ENCODE results near the gene ERFE. TPM values are rescaled to one million over a fixed set of nuclear protein-coding genes. Genes with fewer than 3 reads are reported as not detected.

Gene ERFE
- polyA plus RNA-seq, 1 of the 3 experiments (the other 2 are of a cell fraction) = 1.3 TPM

DNA sequence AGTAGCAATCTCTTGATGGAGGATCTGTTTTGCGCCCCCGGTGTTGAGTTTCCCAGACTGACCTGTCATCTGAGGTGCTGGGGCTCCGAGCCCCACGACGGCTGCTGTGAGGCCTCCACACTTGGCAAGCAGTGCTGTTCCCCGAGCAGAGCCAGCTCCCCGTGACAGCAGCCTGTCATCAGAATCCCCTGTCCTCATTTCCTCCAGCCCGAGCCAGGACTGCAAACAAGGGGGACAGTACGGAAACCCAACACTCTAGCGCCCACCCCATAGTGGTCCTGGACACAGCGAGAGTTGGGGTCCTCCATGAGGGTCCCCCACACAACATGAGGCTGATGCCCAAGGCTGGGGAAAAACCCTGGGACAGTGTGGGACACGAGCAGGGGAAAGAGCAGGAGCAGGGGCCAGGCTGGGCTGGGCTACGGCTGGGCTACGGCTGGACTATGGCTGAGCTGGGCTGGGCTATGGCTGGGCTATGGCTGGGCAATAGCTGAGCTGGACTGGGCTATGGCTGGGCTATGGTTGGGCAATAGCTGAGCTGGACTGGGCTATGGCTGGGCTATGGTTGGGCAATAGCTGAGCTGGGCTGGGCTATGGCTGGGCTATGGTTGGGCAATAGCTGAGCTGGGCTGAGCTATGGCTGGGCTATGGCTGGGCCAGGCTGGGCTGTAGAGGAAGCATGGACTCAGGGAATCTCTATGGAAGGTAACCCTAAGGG is 21.8 kb upstream of the ERFE start (continued):
- no peak for TF ChIP-seq FOSL2 (IDR thresholded peaks at IDR 0.05; ENCODE audit: borderline replicate concordance, low read depth)
- TF ChIP-seq, protein P1, sequence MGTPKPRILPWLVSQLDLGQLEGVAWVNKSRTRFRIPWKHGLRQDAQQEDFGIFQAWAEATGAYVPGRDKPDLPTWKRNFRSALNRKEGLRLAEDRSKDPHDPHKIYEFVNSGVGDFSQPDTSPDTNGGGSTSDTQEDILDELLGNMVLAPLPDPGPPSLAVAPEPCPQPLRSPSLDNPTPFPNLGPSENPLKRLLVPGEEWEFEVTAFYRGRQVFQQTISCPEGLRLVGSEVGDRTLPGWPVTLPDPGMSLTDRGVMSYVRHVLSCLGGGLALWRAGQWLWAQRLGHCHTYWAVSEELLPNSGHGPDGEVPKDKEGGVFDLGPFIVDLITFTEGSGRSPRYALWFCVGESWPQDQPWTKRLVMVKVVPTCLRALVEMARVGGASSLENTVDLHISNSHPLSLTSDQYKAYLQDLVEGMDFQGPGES (IDR thresholded peaks at IDR 0.05; ENCODE audit: low read depth, low read length) = no peak

DNA sequence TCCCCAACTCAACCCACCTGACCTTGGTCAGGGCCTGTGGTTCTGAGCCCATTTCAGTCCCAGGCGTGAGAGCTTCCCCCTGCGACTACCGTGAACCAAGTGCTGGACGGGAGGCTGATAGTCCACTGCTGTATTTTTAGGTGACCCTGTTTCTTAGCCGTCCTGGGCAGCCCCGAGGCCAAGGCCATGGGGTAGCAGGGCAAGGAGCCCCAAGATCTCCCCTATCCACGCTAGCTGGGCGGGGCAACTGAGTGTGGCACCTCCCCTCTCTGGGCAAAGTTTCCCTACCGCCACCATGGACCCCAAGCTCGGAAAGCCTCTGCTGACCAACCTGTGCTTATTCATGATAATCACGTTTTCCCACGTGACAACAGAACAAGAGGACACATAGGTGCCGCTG is 20.9 kb upstream of the ERFE start:
- no peaks in the 10 kb centered on the region for H3K9me2 ChIP-seq
- ChIA-PET POLR2A (no interaction called here), CTCF (interaction anchor here (0.6 to 1.4 kb wide), 3 partner anchors 10 to 847 kb away, joined by 3 read pairs; no protein-coding TSS in a partner anchor)
- no peak overlapping the region for H3K27ac ChIP-seq (ENCODE audit: low read depth in 2 of 2, low read length in 1 of 2)
- 91% methylated on average over 13 of the region's 13 CpGs for WGBS (ENCODE audit: low lambda C conversion rate)
- no peak overlapping the region for H3K4me2 ChIP-seq
- peaks cover 0 to 5% of the 10 kb centered on the region in 2 experiments; a peak in 1 of 4 replicates for H3K4me1 ChIP-seq (ENCODE audit: control insufficient read depth in 1 of 2, insufficient read depth in 2 of 2, low read depth in 1 of 2, low read length in 1 of 2)
- DNase-seq = no peak
- H3K9me3 ChIP-seq = no peaks in the 10 kb centered on the region
- no peaks in the 10 kb centered on the region for H3K36me3 ChIP-seq (replicated peaks in 1 of 2; ENCODE audit: control insufficient read depth in 1 of 2, insufficient read depth in 2 of 2, low read length in 1 of 2)
- TF ChIP-seq, protein P2, sequence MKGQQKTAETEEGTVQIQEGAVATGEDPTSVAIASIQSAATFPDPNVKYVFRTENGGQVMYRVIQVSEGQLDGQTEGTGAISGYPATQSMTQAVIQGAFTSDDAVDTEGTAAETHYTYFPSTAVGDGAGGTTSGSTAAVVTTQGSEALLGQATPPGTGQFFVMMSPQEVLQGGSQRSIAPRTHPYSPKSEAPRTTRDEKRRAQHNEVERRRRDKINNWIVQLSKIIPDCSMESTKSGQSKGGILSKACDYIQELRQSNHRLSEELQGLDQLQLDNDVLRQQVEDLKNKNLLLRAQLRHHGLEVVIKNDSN (IDR thresholded peaks at IDR 0.05; ENCODE audit: borderline replicate concordance, low read depth) = no peak
- TF ChIP-seq CHD2 (IDR thresholded peaks at IDR 0.05; ENCODE audit: low read length, partially characterized antibody) = no peak
- no peak for TF ChIP-seq NRF1 (IDR thresholded peaks at IDR 0.05; ENCODE audit: low read depth, low read length)
- no peak overlapping the region for H3K9ac ChIP-seq
- no peak overlapping the region for H2AFZ ChIP-seq (ENCODE audit: low read depth)
- no peaks in the 10 kb centered on the region for H3F3A ChIP-seq (replicated peaks; ENCODE audit: insufficient read depth)
- H3K4me3 ChIP-seq (ENCODE audit: low read depth in 2 of 2, low read length in 1 of 2) = no peak overlapping the region
- no peaks in the 10 kb centered on the region for H3K79me2 ChIP-seq (ENCODE audit: insufficient read depth)
- no peaks in the 10 kb centered on the region for H4K20me1 ChIP-seq (ENCODE audit: insufficient read depth)
- H3K27me3 ChIP-seq (ENCODE audit: insufficient read depth) = no peaks in the 10 kb centered on the region

DNA sequence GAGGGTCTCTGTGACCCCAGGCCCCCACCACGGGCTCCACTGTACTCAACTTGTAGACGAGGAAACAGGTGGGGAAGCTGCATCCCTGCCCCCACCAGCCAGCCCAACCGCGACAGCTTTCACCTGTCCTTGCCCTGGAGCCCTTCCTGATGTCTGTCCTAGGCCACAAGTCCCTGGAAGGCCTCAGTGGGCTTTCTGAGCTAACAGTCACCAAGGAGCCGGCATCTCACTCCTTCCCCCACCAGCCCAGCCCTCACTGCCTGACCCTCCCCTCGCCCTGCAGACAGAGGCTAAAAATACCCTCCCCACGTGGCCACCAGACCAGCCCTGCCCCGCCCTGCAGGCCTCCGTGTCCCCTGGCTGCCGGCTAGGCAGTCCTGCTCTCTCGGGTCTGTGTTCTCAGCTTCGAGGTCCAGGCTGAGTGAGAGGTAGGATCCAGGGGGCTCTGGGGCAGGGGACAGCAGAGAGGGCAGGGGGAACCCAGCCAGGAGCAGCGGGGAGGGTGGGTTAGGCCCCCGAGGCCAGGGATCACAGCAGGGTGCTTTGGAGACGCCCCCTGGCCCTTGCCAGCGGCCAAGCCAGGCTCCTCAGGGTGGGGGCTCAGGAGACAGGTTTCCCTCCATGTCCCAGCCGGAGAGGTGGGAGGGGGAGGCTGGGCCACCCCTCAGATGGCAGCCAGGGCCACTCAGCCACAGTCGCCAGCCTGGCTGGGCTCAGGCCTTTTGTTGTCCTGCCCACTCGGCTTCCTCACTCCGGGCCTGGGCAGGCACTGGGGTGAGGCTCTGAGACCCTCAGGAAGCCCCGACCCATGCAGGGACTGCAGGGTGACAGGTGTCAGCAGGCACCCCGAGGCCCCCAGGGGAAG is 20.2 kb upstream of the ERFE start, which contains the start of gene KLHL30:
Gene KLHL30 (plus strand): TSS at position 338 of the 865 bp plus-strand sequence. CDS start 2,087 bp downstream, outside the sequence.
- Histone ChIP-seq H3K4me3 (ENCODE audit: low read depth in 2 of 2, low read length in 1 of 2) (no peak within 1 kb of the TSS), H3K79me2 (ENCODE audit: insufficient read depth) (no peaks in the 10 kb centered on the region), H3K4me1 (ENCODE audit: control insufficient read depth in 1 of 2, insufficient read depth in 2 of 2, low read depth in 1 of 2, low read length in 1 of 2) (peaks cover 5% of the 10 kb centered on the region in 2 experiments; a peak in 3 of 4 replicates), H3F3A (replicated peaks; ENCODE audit: insufficient read depth) (no peaks in the 10 kb centered on the region), H3K4me2 (no peak within 1 kb of the TSS), H3K9ac (no peak within 1 kb of the TSS), H3K27me3 (ENCODE audit: insufficient read depth) (no peaks in the 10 kb centered on the region), H3K9me2 (no peaks in the 10 kb centered on the region), H3K9me3 (no peaks in the 10 kb centered on the region), H2AFZ (ENCODE audit: low read depth) (no peak within 1 kb of the TSS), H4K20me1 (ENCODE audit: insufficient read depth) (no peaks in the 10 kb centered on the region), H3K27ac (ENCODE audit: low read depth in 2 of 2, low read length in 1 of 2) (no peak within 1 kb of the TSS), H3K36me3 (replicated peaks in 1 of 2; ENCODE audit: control insufficient read depth in 1 of 2, insufficient read depth in 2 of 2, low read length in 1 of 2) (no peaks in the 10 kb centered on the region)
- ChIA-PET POLR2A (interaction anchor here (1.5 kb wide), 1 partner anchor 77 kb away, joined by 3 read pairs; the partner anchor contains the start of gene SCLY), CTCF (interaction anchor here (1.0 to 1.4 kb wide), 2 partner anchors 9 to 280 kb away, joined by 3 read pairs; no protein-coding TSS in a partner anchor)
- no peak for DNase-seq
- TF ChIP-seq ELF1 (IDR thresholded peaks at IDR 0.05) = no peak
- TF ChIP-seq POLR2AphosphoS5 (IDR thresholded peaks at IDR 0.05; ENCODE audit: low read depth, low read length) = no peak
- TF ChIP-seq RAD21 (IDR thresholded peaks at IDR 0.05; ENCODE audit: low read length) = no peak
- no peak for TF ChIP-seq EP300 (IDR thresholded peaks at IDR 0.05; ENCODE audit: borderline replicate concordance in 1 of 2, low read depth in 1 of 2, low read length in 1 of 2)
- TF ChIP-seq, protein P3, sequence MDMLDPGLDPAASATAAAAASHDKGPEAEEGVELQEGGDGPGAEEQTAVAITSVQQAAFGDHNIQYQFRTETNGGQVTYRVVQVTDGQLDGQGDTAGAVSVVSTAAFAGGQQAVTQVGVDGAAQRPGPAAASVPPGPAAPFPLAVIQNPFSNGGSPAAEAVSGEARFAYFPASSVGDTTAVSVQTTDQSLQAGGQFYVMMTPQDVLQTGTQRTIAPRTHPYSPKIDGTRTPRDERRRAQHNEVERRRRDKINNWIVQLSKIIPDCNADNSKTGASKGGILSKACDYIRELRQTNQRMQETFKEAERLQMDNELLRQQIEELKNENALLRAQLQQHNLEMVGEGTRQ (IDR thresholded peaks at IDR 0.05; ENCODE audit: borderline replicate concordance, low read depth, low read length) = no peak
- no peak for TF ChIP-seq FOSL2 (IDR thresholded peaks at IDR 0.05; ENCODE audit: borderline replicate concordance, low read depth)
- TF ChIP-seq, protein P1 (IDR thresholded peaks at IDR 0.05; ENCODE audit: low read depth, low read length) = no peak
- 44% methylated on average over 7 of the region's 22 CpGs for WGBS (ENCODE audit: low lambda C conversion rate)
